ENCODE measurements around the gene PHF21B.

PHF21B gene

DNA sequence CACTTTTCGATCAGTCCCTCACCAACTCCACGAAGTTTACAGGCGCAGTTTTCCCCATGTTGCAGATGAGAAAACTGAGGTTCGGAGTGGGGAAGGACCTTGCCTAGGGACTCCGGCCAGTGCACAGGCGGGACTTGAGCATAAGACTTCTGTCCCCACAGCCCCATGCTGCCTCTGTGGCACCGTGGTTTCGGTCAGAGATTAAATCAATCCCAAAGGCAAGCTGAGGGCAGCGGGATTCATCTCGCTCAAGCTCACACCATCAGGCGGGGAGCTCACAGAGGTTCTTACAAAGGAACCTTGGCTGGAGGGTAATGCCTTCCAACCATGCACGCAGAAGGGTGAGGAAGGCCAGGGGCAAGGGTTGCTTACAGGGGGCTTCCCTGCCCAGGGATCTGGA lies 115.5 kb downstream of the PHF21B start:
- no peaks in the 10 kb centered on the region for H3K27me3 Mint-ChIP-seq
- no peaks in the 10 kb centered on the region for H3K36me3 Mint-ChIP-seq (ENCODE audit: low read depth)
- H3K9me3 Mint-ChIP-seq, result no peaks in the 10 kb centered on the region
- H3K27ac Mint-ChIP-seq, result no peak overlapping the region
- no peaks in the 10 kb centered on the region for H3K4me1 Mint-ChIP-seq (ENCODE audit: low read depth)
- H3K4me3 Mint-ChIP-seq, result no peak overlapping the region
- intact Hi-C loops (cut with micrococcal nuclease), result no loop called here

- no peak overlapping the region for H3K4me3 Mint-ChIP-seq
- intact Hi-C loops (cut with micrococcal nuclease), result no loop called here
- no peaks in the 10 kb centered on the region for H3K9me3 Mint-ChIP-seq
- H3K27ac Mint-ChIP-seq, result no peak overlapping the region
- no peaks in the 10 kb centered on the region for H3K27me3 Mint-ChIP-seq
- no peaks in the 10 kb centered on the region for H3K36me3 Mint-ChIP-seq (ENCODE audit: low read depth)
- H3K4me1 Mint-ChIP-seq (ENCODE audit: low read depth), result no peaks in the 10 kb centered on the region
Observed at GRCh38 chr22:44893731-44894080, 116.1 kb downstream of the PHF21B start.

DNA sequence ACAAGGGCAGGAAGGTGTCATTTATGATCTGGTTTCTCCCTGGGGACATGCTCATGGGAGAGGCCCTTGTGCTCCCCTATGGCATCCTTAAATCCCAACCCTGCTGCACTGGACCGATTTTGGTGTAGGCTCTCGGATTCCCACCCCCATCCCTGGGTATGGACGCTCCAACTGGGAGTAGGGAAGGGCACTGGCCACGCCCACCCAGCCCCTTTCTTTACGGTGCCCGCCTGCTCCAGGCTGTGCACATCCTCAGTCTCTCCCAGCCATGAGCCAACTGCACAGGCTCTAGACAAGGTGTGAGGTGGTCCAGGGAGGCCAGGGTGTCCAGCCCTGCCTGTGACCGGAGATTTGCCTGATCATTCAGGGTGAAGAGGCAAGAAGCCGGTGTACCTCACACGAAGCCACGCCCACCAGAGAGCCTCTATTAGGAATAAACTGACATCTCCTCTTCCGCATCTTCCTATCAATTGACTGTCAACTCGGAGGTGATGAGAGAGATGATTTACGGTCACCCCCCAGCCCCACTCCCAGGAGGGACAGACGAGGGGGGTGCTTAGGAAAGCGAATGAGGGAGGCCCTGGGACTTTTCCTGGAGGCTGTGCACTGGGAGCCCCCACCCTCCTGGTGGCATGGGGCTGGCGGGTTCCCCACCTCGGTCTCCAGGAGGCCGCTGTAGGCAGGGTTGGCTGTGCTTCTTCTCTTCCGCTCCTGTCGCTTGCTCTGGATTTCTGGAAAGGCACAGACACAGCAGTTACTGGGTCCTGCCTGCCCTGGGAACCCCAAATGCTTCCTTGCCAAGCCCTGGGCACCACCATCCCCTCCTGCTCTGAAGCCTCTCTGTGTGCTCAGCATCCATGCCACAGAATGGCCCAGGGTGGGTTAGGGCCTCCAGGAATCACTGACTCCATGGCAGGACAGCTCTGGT lies 116.7 kb downstream of the PHF21B start:
- Mint-ChIP-seq H3K4me3 (no peak overlapping the region), H3K36me3 (ENCODE audit: low read depth) (no peaks in the 10 kb centered on the region), H3K9me3 (no peaks in the 10 kb centered on the region), H3K27ac (no peak overlapping the region), H3K4me1 (ENCODE audit: low read depth) (no peaks in the 10 kb centered on the region), H3K27me3 (no peaks in the 10 kb centered on the region)
- intact Hi-C loops (cut with micrococcal nuclease), result no loop called here

DNA sequence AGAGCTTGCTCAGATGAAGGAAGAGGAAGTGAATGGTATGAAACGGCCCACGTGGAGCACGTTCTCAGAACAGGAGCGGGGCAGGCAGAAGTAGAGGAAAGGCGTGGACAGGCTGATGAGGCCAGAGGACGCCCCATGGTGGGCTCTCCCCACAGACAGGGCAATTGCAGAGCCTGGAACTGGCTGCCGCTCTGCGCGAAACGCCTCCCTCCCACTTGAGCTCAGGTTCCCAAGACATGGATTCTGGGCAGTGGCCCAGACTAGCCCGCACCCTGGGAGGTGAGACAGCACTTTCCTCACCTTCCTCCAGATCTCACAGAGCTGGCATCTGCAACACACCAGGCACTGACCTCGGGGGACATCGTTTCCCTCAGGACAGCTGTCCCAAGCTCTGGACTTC lies 117.6 kb downstream of the PHF21B start:
- Mint-ChIP-seq H3K9me3 (no peaks in the 10 kb centered on the region), H3K27me3 (no peaks in the 10 kb centered on the region), H3K36me3 (ENCODE audit: low read depth) (no peaks in the 10 kb centered on the region), H3K4me3 (no peak overlapping the region), H3K4me1 (ENCODE audit: low read depth) (no peaks in the 10 kb centered on the region), H3K27ac (no peak overlapping the region)
- intact Hi-C loops (cut with micrococcal nuclease), result no loop called here

GRCh38 chr22:44891791-44892190 lies 118.0 kb downstream of the PHF21B start:
- Mint-ChIP-seq H3K36me3 (ENCODE audit: low read depth) (no peaks in the 10 kb centered on the region), H3K4me3 (no peak overlapping the region), H3K27ac (no peak overlapping the region), H3K27me3 (no peaks in the 10 kb centered on the region), H3K9me3 (no peaks in the 10 kb centered on the region), H3K4me1 (ENCODE audit: low read depth) (no peaks in the 10 kb centered on the region)
- intact Hi-C loops (cut with micrococcal nuclease), result no loop called here

DNA sequence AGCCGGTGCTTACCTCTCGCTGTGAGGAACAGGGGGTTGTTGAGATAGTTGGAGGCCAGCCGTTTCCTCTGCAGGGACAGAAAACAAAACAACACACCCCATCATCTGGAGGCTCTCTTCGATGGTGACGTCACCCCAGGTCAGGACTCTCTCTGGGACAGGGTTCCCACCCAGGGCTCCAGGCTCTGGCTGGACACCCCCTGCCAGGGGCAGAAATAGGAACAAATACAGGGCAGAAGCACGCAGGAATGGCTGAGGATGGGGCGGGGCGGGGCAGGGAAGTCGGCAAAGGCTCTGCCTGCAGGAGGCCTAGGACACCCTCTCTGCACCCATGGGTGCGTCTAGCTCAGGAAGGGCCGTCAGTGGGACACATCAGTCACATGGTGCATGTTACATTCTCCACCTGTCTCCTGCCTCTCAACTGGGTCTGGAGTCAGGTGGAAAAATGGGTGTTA lies 118.5 kb downstream of the PHF21B start:
- no peaks in the 10 kb centered on the region for H3K4me1 Mint-ChIP-seq (ENCODE audit: low read depth)
- intact Hi-C loops (cut with micrococcal nuclease), result no loop called here
- no peaks in the 10 kb centered on the region for H3K27me3 Mint-ChIP-seq
- H3K4me3 Mint-ChIP-seq, result no peak overlapping the region
- H3K36me3 Mint-ChIP-seq (ENCODE audit: low read depth), result no peaks in the 10 kb centered on the region
- no peak overlapping the region for H3K27ac Mint-ChIP-seq
- H3K9me3 Mint-ChIP-seq, result no peaks in the 10 kb centered on the region

GRCh38 chr22:44890416-44891292 lies 119.2 kb downstream of the PHF21B start:
- no peak overlapping the region for H3K27ac Mint-ChIP-seq
- intact Hi-C loops (cut with micrococcal nuclease), result no loop called here
- no peaks in the 10 kb centered on the region for H3K36me3 Mint-ChIP-seq (ENCODE audit: low read depth)
- no peaks in the 10 kb centered on the region for H3K9me3 Mint-ChIP-seq
- no peaks in the 10 kb centered on the region for H3K4me1 Mint-ChIP-seq (ENCODE audit: low read depth)
- H3K4me3 Mint-ChIP-seq, result no peak overlapping the region
- no peaks in the 10 kb centered on the region for H3K27me3 Mint-ChIP-seq

GRCh38 chr22:44889255-44889878 lies 120.4 kb downstream of the PHF21B start:
- no peak overlapping the region for H3K27ac Mint-ChIP-seq
- H3K36me3 Mint-ChIP-seq (ENCODE audit: low read depth), result no peaks in the 10 kb centered on the region
- H3K4me1 Mint-ChIP-seq (ENCODE audit: low read depth), result no peaks in the 10 kb centered on the region
- H3K4me3 Mint-ChIP-seq, result no peak overlapping the region
- no peaks in the 10 kb centered on the region for H3K27me3 Mint-ChIP-seq
- no peaks in the 10 kb centered on the region for H3K9me3 Mint-ChIP-seq
- intact Hi-C loops (cut with micrococcal nuclease), result no loop called here

- Mint-ChIP-seq H3K36me3 (ENCODE audit: low read depth) (no peaks in the 10 kb centered on the region), H3K27me3 (no peaks in the 10 kb centered on the region), H3K9me3 (no peaks in the 10 kb centered on the region), H3K4me3 (no peak overlapping the region), H3K4me1 (ENCODE audit: low read depth) (no peaks in the 10 kb centered on the region), H3K27ac (no peak overlapping the region)
- intact Hi-C loops (cut with micrococcal nuclease), result no loop called here
Observed at GRCh38 chr22:44888491-44889254, 121.1 kb downstream of the PHF21B start.

GRCh38 chr22:44887941-44888366 lies 121.9 kb downstream of the PHF21B start:
- Mint-ChIP-seq H3K4me1 (ENCODE audit: low read depth) (no peaks in the 10 kb centered on the region), H3K9me3 (no peaks in the 10 kb centered on the region), H3K36me3 (ENCODE audit: low read depth) (no peaks in the 10 kb centered on the region), H3K27ac (no peak overlapping the region), H3K27me3 (no peaks in the 10 kb centered on the region), H3K4me3 (no peak overlapping the region)
- intact Hi-C loops (cut with micrococcal nuclease), result no loop called here

GRCh38 chr22:44885806-44886360 lies 123.9 kb downstream of the PHF21B start:
- Mint-ChIP-seq H3K4me3 (no peak overlapping the region), H3K4me1 (ENCODE audit: low read depth) (no peaks in the 10 kb centered on the region), H3K27ac (no peak overlapping the region), H3K27me3 (no peaks in the 10 kb centered on the region), H3K36me3 (ENCODE audit: low read depth) (no peaks in the 10 kb centered on the region), H3K9me3 (no peaks in the 10 kb centered on the region)
- intact Hi-C loops (cut with micrococcal nuclease), result no loop called here

DNA sequence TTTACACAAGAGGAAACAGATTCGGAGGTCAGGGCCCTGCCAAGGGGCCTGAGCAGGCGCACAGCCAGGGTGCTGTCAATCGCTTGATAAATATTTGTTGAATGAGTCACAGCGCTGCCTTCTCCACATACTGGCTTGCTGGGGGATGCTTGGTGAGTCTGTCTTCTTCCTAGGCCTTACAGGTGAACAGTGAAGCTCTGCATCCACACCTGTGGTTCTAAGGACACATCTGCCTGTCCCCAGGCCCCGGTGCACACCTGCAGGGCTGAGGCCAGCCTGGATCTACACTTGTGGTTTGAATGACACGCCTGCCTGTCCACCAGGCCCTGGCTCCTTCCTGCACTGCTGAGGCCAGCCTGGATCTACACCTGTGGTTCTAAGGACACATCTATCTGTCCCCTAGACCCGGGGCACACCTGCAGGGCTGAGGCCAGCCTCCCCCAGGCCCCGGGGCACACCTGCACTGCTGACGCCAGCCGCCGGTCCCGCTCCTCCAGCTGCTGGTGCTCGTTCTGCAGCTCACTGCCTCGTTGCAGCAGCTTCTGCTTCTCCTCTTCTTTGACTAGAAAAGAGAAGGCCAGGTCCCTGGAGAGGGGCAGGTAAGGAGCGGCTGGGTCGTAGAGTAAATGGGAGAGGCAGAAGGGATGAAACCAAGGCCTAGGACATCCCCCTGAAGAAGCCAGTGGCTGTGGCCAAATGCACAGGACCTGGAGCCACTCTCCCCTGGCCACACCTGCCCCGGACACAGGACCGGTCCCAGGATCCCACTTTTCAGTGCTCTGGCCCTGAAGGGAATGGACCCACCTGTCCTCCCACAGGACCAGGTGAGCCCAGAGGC lies 124.6 kb downstream of the PHF21B start:
- no peaks in the 10 kb centered on the region for H3K9me3 Mint-ChIP-seq
- no peak overlapping the region for H3K27ac Mint-ChIP-seq
- no peak overlapping the region for H3K4me3 Mint-ChIP-seq
- H3K36me3 Mint-ChIP-seq (ENCODE audit: low read depth), result no peaks in the 10 kb centered on the region
- no peaks in the 10 kb centered on the region for H3K27me3 Mint-ChIP-seq
- intact Hi-C loops (cut with micrococcal nuclease), result no loop called here
- H3K4me1 Mint-ChIP-seq (ENCODE audit: low read depth), result no peaks in the 10 kb centered on the region
